ENCODE data around the gene PALMD.

The PALMD gene

DNA sequence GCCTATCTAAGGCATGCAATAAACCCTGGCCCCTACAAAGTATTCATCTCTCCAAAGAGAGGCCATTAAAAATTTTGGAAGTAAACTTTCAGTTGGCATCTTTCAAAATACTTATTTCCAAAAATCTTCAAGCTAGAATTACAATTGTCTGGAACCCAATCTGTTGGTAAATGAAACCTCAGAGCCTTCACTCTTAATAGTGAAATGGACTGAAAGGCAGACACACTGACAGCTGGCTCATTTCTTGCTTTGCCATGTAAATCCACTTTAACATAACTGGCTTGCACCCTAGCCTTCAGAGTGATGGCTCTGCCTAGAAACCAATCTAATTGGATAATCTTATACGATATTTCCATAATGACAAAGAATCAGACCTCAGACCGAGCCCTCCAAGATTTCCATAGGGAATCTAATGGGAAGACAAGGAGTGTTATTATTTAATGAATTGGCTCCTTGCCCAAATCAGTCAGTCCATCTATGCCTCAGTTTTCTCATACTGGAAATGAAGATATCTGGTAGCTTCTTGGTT is 9.2 kb upstream of the PALMD start:
- DNase-seq, result no peak

DNA sequence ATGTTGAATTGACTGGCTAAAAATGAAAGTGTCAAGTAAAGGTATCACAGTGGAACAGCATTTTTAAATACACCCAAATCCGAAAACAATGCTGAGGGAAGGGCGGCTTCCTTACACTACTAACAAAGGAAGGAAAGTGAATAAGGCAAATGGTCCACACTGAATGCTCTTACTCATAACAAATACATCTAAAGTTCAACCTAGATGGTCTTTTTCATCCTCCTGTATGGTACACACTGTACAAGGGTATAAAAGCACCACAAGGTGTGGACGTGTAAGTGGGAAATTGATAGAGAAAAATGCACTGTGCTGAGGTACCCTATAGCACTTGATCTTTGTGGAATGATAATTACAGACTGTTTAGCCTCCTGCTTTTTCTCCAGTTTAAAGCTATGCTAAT is 7.1 kb upstream of the PALMD start:
- no peak for DNase-seq

DNA sequence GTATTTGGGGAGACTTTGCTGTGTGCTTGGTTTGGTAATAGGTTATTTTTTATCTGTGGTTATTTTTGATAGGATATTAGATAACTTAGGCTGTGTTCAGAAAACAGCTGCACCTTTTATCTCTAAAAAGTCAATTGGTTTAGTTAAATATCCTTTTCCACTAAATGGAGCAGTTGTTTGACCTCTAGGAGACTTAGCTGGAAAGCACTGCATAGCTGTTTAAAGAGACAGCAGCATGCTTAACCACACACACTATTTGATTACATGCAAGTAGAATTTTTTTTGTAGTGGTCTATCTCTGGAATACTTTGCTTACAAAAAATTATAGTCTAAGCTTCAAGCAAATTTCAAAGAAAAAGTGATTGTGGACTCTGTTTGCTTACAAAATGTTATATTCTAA is 6.5 kb upstream of the PALMD start:
- DNase-seq, result no peak

DNA sequence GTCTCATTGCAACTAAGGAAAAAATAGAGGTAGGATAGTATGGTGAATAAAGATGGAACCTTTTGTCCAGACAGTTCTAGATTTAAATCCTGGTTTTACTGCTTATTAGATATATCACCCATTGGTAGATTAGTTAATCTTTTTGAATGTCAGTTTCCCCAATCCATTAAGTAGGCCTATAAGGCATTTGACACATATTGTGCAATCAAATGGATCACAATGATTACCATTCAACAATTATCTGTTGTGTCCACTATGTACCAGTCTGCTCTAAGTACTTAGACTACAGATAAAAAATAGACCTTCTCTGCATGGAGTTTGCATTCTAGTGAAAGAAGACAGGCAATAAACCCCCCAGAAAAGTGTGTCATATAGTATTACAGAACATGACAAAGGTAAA is 6.0 kb upstream of the PALMD start:
- DNase-seq, result no peak

DNA sequence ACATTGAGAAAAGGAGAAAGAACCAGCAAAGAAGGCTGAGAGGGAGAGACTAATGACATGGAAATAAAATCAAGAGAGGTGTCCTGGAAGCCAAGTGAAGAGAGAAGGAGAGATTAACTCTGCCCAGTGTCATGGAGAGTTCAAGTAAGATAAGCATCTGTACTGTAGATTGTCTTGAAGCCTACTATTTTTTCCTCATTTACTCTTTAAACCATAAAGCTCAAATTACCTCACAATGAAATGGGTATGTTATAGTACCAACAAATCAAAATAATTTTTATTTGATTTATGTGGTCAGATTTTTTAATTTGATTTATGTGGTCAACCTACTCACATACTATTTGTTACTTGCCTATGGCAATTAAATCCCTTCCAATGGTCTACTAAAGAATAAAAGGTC is 5.2 kb upstream of the PALMD start:
- no peak for DNase-seq

DNA sequence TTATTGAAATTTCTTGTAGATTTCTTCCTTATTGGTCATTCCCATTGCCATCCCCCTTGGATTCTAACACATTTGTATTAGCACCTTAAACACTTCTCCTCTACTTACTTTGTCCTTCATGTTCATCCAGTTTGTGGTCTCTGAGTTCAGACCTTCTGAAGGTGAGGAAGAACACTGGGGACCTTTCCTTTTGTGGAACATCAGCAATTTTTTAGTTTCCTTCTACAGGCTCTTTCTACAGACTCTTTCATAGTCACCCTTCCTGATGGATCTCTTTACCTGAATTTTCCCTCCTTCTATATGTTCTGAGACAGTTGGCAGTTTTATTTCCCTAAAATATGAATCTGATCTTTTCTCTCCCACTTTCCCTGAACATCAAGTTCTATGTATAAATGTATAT is 4.4 kb upstream of the PALMD start:
- no peak for DNase-seq

DNA sequence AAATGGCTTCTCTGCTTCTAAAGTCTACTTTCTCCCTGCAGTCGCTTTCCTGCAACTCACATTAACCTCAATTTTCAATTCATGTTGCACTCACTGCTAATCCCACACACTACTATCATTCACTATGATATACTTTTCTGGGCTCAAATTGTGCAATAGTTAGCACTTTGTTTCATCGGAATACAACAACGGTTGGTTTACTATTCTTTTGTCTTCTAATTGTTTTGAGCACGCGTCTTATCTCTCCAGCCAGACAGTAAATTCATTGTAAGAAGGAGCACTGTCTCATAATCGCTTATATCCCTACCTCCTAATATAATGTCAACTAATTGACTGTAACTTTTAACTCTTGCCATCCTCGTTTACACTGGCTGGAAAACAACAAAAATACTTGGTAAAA is 3.9 kb upstream of the PALMD start:
- DNase-seq, result no peak

DNA sequence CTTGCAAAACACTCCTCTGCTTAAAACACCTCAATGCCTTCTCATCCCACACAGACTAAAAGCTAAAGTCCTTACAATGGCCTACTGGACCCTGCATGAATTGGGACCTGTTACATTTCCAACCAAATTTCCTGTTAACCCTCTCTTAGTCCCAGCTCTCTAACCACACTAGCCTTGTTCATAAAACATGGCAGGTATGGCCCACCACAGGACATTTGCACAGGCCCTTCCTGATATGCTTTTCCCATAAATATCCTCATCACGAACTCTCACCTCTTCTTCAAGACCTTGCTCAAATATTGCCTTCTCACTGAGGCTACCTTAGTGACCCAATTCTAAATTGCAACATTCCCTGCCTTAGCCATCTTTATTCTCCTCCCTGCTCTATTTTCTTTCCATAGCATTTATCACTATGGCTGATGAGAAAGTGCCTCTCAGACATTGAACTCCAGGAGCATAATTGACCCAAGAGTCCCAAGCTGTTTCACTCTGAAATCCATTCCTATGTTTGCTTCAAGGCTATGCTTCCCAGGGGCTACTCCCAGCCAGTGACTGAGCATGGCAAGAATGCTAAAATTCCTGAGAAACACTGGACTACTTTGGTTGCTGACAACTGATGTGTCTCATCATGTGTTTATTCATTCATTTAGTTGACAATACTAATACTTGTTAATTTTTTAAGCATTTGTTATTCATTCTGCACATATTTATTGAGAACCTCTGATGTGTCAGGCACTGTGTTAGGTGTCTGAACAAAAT is 2.7 kb upstream of the PALMD start:
- DNase-seq, result no peak

DNA sequence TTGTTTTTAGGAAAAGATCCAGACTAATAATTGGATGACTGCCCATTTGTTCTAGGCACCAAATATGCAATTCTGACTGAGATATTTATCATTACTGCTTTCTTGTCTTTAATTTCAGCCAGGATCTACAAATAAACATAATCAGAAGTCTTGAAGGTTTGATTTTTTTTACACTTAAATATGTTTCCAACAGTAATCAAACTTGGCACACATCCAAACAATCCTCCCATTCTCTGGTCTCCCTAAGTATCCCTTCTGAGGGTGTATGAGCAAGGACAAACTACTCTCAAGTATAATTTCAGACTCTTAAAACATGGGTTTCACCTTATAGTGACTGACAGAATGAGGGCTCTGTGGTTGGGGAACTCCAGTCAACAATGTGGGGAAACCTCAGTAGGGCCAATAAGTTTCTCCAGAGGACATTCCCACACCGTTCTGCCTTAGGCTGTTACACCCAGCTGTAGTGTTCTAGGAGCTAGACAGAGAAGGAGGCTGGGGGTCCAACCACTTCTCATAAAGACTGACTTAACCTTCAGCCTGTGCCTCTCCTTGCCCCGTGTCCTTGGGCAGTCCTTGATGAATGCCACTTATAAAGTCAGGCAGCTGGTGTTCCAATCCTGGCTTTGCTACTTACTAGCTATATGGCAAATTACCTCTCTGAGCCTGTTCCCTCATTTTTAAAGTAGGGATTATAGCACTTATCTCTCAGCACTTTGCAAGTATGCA is 1.5 kb upstream of the PALMD start:
- no peak for DNase-seq

DNA sequence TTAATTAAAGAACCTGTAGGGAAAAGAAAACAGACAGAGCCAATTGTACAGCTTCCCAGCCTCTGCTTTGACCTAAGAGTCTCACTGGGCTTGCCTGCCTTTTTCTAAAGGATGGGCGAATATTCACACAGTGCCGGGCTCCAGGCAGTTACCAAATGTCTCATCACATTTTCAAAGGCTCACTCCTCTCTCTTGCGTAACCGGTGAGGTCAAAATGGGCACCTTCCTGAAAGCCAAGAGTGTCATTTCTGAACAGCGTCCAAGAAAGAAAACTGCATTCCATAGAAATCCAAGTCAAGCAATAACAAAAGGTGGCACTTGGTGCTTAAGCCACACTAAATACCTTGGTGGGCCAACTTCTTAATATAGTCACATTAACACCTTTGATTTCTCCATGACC is 710 bp upstream of the PALMD start:
- no peak for DNase-seq

DNA sequence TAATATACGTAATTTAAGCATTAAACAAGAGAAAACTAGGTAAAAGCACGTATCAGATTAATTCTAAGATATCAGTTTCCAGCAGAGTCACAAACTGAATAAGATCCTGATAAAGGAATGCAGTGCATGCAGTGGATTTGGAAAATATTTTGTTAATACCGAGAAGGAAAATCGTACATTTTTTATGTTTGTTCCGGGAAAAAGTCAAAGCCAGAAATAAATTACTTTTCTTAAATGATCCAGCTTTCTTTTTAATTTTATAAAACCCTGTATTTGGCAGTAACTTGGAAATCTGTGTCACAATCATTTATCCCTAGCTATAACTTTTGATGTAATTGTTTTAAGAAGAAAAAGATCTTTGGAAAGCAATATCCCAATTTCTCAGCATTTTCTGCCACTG is 955 bp downstream of the PALMD start:
- no peak for DNase-seq

DNA sequence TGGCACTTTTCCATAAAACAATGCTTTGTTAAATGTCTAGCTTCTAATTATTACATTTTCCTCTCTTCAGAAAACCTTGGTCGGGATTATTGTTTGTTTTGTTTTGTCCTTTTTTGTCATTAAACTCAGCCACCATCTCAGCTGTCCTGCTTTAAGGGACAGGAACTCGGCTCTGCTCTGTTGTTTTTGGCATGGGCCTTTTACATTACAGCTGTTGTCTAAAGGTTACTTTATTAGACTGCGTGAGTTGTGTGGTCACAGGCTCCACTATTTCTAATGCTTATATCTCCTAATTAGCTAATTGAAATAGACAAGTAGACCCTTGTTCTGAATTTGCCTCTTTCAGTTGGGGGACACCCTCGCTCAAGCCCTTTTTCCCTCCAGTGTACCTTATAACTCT is 1.6 kb downstream of the PALMD start:
- DNase-seq, result no peak

DNA sequence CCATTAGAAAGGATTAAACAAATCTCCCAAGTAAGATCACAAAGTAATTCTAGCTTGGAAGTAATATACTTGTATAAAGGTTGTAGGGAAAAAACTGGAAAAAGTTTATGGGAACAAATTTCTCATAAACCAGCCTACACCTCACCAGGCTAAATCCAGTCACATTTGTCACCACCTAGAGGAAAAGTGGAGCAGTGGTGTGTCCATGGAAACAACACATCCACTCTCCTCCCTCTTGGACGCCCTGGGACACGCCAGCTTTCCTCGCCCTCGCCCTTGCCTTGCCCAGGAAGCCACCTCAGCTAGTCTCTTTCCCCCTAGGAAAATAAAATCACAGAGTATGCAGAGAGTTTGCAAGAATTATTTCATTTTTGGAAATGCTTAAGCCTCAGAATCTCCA is 2.2 kb downstream of the PALMD start:
- DNase-seq, result no peak

DNA sequence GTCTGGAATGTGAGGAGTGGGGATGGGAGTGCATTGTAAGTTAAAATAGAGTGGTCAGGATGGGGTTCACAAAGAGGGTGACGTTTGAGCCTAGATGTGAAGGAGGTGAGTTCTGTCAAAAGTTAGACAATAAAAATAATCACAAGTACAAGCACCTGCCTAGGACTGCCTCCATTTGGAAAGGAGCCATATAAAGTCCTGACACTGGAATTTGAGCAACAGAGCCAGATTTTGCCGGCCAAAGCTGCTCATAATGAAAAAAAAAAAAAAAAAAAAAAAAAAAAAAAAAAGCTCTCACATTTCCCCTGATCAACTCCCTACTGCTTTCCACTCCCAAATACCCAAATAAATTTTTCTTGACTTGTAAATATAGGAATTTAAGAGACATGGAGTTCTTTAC is 4.1 kb downstream of the PALMD start:
- no peak for DNase-seq

DNA sequence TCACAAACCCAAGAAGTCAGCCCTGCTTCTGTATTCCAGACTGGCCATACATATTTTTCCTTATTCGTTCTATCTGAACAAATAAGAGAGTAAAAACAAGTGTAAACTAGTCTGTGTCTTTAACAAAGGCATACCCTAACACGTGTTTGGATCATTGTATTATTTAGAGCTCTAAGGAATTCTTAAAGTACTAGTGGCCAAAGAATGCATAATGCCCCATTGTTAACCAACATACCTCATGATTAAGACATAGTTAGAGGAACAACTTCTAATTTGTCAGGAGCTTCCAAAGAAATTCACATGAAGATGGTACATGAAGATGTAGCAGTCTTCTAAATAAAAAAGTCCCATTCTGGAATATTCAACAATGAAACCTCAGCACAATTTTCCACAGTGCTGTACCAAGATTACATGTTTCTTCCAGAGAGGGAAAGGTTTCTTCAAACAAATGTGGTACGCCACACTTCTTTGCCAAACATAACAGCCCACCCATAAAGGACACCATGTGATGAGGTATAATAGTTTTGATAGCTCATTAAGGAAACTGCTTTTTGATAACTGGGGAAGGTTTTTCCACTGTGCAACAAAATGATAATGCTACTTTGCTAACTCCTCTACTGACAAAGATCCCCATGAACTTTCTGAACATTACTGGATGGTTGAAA is 5.0 kb downstream of the PALMD start:
- no peak for DNase-seq

DNA sequence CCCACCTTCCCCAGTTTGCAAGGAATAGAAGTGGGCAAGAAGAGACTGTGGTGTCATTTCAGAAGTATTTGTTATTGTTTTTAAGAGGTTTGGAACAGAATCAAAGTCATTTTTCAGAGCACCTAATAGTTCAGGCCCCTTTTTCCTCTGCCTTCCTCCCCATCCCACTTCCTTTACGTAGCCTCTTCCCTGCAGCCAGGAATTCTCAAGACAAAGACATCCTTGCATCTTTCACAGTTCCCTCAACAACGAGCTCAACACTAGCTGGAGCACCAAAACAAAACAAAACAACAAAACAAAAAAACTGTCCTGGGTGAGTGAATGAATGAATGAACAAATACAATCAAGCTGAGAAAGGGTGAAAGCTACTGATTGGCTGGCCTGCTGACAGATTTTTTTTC is 7.0 kb downstream of the PALMD start:
- DNase-seq, result no peak

DNA sequence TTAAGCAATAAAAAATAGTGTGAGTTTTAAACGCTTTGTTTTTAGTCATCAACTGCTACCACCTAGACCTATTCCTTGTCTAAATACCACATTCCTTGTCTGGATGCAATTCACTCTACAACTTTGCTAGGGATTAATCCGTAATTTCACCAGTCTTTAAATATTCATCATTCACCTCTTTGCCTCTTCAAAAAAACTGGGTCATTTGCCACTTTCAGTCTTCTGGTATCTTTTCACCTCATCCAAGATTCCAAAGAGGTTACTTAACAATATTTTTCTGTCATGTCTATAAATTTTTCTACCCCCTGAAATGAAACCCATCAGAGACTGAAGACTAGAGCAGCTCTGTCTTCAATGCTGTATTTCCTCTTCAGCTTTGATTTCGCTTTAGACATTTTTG is 9.5 kb downstream of the PALMD start:
- no peak for DNase-seq

DNA sequence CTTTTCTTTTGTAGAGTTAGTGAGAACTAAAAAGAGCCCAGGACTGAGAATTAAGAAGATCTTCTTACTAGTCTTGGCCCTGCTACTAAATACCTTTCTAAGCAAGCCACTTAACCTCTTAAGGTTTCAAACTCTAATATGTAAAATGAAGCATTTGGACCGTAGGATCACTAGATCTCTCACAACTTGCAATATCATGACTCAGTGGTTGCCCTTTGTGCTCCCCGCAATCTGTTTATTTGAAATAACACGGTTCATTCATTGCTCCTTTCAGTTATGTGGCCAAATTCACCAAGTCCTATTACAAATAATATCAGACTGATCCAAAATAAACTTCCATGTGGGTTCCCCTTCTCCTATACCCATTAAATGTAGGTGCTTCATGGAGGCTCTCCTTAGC is 10.8 kb downstream of the PALMD start:
- DNase-seq, result no peak

DNA sequence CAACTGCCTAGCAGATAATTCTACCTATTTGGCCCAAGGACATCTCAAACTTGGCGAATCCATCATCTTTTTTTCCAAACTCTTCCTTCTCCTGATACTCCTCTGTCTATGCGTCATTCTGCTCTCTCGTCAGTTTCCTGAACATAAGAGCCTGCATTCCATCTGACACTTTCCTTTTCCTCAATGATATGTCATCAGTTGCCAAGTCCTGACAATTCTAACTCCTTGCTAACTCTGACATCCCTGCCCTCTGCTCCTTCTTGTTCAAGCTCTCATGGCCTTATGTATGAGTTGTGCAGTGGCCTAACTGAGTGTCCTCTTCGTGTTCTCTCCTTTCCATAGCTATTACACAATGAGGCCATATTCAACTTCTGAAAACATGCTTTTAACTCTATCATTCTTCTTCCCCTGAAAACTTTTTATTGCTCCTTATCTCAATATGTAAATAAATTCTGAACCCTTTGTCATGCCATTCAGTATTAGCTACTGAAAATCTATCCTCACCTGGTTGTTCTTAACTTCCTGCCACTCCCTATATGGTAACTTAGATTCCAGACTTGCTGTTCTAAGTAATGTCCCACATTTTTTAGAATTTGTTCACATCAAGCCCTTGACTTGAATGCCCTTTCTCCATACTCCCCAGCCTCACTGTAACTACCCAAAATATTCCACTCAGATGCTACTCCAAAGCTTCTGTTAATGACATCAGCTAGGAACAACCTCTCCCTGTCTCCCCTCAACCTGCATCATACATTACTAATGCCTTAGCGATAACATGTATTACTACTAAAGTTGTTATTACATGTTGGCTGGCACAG is 11.5 kb downstream of the PALMD start:
- DNase-seq, result no peak

DNA sequence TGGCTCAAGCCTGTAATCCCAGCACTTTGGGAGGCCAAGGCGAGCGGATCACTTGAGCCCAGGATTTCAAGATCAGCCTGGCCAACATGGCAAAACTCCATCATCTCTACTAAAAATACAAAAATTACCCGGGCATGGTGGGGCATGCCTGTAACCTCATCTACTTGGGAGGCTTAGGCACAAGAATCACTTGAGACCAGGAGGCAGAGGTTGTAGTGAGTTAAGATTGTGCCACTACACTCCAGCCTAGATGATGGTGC is 12.0 kb downstream of the PALMD start:
- DNase-seq, result no peak

DNA sequence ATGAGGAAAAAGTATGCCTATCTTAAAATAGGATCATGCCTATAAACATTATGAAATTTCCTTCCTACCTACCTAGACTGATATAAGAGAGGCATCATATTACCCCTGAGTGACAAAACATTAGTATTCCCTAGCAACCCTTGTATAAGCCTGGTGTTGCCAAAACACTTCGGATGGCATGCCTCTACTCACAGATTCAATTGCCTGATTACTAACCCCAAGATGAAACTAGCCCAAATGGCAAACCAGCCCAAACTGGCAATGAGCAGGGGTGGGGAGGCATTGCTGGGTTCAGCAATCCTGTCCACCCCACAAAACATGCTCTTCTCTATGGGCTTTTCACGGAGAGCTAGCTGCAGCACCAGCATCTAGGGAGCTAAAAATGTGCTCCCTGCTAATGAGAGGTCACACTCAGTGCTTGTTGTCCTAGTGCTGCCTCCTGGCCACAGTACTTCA is 13.9 kb downstream of the PALMD start:
- no peak for DNase-seq

DNA sequence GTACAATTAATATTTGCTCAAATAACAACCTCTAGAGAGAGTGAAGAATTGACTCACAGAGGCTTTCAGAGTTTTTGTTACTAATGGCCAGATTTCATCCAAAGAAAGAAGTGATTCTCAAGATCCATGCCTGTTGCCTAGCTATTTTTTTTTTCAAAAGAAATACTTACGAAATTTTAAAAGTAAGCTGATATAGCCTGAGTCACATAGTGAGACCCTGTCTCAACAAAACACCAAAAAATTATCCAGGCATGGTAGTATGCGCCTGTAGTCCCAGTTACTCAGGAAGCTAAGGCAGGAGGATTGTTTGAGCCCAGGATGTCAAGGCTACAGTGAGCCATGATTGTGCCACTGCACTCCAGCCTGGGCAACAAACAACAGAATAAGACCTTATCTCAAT is 14.6 kb downstream of the PALMD start:
- no peak for DNase-seq

DNA sequence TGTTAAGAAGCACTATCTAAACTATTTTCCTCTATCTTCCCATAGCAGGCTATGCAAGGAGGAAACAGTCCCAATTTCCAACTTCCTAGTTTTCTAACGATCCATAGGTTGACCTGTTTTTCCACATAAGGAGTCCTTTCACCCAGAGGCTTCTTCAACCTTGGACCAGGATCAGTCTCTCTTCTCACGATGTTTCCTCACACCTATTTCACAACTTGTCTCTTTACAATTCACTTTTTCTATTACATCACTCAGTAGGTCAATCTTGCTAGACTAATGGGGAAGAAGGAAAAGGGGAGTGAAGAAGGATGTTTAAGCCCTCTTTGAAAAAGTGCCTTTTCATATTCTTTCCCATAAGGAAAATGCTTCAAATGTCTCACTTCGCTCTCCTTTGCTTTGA is 15.9 kb downstream of the PALMD start:
- no peak for DNase-seq

Measured in COR-L47 (cell line).